IMR-90 (cell line): ENCODE results near the gene POU2F1. TPM values are rescaled to one million over a fixed set of nuclear protein-coding genes. Genes with fewer than 3 reads are reported as not detected.

Experiments
- ATAC-seq: fragments of 200-7000 bp; cut with Tn5 transposase; 2 replicates; pipeline ENCODE4 v1.9.1; 2020; ENCODE audit warnings: low read depth, mild to moderate bottlenecking, moderate library complexity
- BruUV-seq: library from RNA; stranded (reverse); fragments of 400-500 nt; replicated peaks from 2 replicates; lab custom pipeline; 2021; lab: Mats Ljungman, UMichigan
- CTCF ChIA-PET: fragments of 300-600 bp; formaldehyde crosslinking; extraction: SDS; loops from one replicate; lab custom pipeline; 2021; ENCODE audit warnings: antibody characterized with exemption; lab: Yijun Ruan, JAX
- POLR2A ChIA-PET: fragments of 300-600 bp; sonication (Branson Sonifier 250); formaldehyde crosslinking; loops from one replicate; lab custom pipeline; 2022; ENCODE audit warnings: antibody characterized with exemption; ENCODE audit not compliant: unreplicated experiment; lab: Charles Lee
- DNase-seq: peaks from one replicate; pipeline ENCODE4 v3.0.0; 2013
- H2AFZ ChIP-seq: replicated peaks from 2 replicates; pipeline ENCODE3; 2013; ENCODE audit warnings: low read length, mild to moderate bottlenecking; ENCODE audit not compliant: poor library complexity
- H2AK5ac ChIP-seq: 2 replicates; pipeline ENCODE4 v1.6.1; 2013; ENCODE audit warnings: low read depth, low read length, inconsistent platforms
- H2AK9ac ChIP-seq: replicated peaks from 2 replicates; pipeline ENCODE3; 2013; ENCODE audit warnings: mild to moderate bottlenecking, low read depth, low read length, moderate library complexity; ENCODE audit not compliant: poor library complexity
- H2BK120ac ChIP-seq: 2 replicates; pipeline ENCODE4 v1.6.1; 2013; ENCODE audit warnings: low read depth, low read length, inconsistent platforms
- H2BK15ac ChIP-seq: 3 replicates; pipeline ENCODE4 v1.6.1; 2013; ENCODE audit warnings: low read depth, low read length, inconsistent platforms
- H2BK20ac ChIP-seq: 2 replicates; pipeline ENCODE4 v1.6.1; 2013; ENCODE audit warnings: low read depth, mild to moderate bottlenecking, inconsistent platforms, low read length, moderate library complexity
- H2BK5ac ChIP-seq: 2 replicates; pipeline ENCODE4 v1.6.1; 2013; ENCODE audit warnings: mild to moderate bottlenecking, low read depth, low read length, inconsistent platforms; ENCODE audit not compliant: poor library complexity, severe bottlenecking
- H3K14ac ChIP-seq: replicated peaks from 2 replicates; pipeline ENCODE4 v1.6.1; 2013; ENCODE audit warnings: low read depth, low read length, inconsistent platforms
- H3K18ac ChIP-seq: 2 replicates; pipeline ENCODE4 v1.6.1; 2013; ENCODE audit warnings: low read depth, low read length, control low read depth
- H3K23ac ChIP-seq: 2 replicates; pipeline ENCODE4 v1.6.1; 2013; ENCODE audit warnings: low read depth, low read length, inconsistent platforms
- H3K27ac ChIP-seq: 2 replicates; pipeline ENCODE4 v1.5.1; 2013; ENCODE audit warnings: mild to moderate bottlenecking, control low read depth, low read length; ENCODE audit not compliant: insufficient read depth
- H3K27me3 ChIP-seq: 2 replicates; pipeline ENCODE4 v1.6.1; 2013; ENCODE audit warnings: low read length; ENCODE audit not compliant: control insufficient read depth, insufficient read depth
- H3K36me3 ChIP-seq: 2 replicates; pipeline ENCODE4 v1.6.1; 2013; ENCODE audit warnings: low read length, mixed read lengths; ENCODE audit not compliant: control insufficient read depth, insufficient read depth
- H3K4ac ChIP-seq: 2 replicates; pipeline ENCODE4 v1.6.1; 2013; ENCODE audit warnings: low read depth, low read length, inconsistent platforms
- H3K4me1 ChIP-seq: 2 replicates; pipeline ENCODE4 v1.6.1; 2013; ENCODE audit warnings: low read length, mixed read lengths; ENCODE audit not compliant: control insufficient read depth, insufficient read depth
- H3K4me2 ChIP-seq: 2 replicates; pipeline ENCODE4 v1.6.1; 2013; ENCODE audit warnings: low read depth, mild to moderate bottlenecking, control low read depth, low read length, moderate library complexity
- H3K4me3 ChIP-seq: 2 replicates; pipeline ENCODE4 v1.5.1; 2013; ENCODE audit warnings: low read depth, mild to moderate bottlenecking, control low read depth, low read length, moderate library complexity; ENCODE audit not compliant: insufficient read depth
- H3K56ac ChIP-seq: 2 replicates; pipeline ENCODE4 v1.6.1; 2013; ENCODE audit warnings: low read length, inconsistent platforms; ENCODE audit not compliant: insufficient read depth; ENCODE audit errors: extremely low read depth
- H3K79me1 ChIP-seq, 2 experiments: 2 replicates each; pipeline ENCODE4 v1.6.1; 2013; ENCODE audit warnings: low read length in 2 of 2, inconsistent platforms in 1 of 2, low read depth in 1 of 2
- H3K9ac ChIP-seq: 2 replicates; pipeline ENCODE4 v1.6.1; 2013; ENCODE audit warnings: low read depth, low read length, control low read depth
- H3K9me1 ChIP-seq: 2 replicates; pipeline ENCODE4 v1.6.1; 2013; ENCODE audit warnings: low read length, inconsistent platforms; ENCODE audit not compliant: insufficient read depth
- H3K9me3 ChIP-seq: 2 replicates; pipeline ENCODE4 v1.6.1; 2013; ENCODE audit warnings: low read length; ENCODE audit not compliant: control insufficient read depth, insufficient read depth
- H4K20me1 ChIP-seq: 2 replicates; pipeline ENCODE4 v1.6.1; 2013; ENCODE audit warnings: low read length, inconsistent platforms; ENCODE audit not compliant: insufficient read depth
- H4K5ac ChIP-seq: 2 replicates; pipeline ENCODE4 v1.6.1; 2013; ENCODE audit warnings: mild to moderate bottlenecking, low read depth, low read length, control low read depth
- H4K8ac ChIP-seq, 2 experiments: 2 replicates each; pipeline ENCODE4 v1.6.1; 2013; ENCODE audit warnings: low read depth in 2 of 2, low read length in 2 of 2, control low read depth in 1 of 2, inconsistent platforms in 1 of 2
- H4K91ac ChIP-seq: 2 replicates; pipeline ENCODE4 v1.6.1; 2013; ENCODE audit warnings: low read depth, low read length, inconsistent platforms; ENCODE audit not compliant: insufficient read depth
- NFE2L2 ChIP-seq: fragments of 150-350 bp; IDR thresholded peaks from 2 replicates; pipeline ENCODE4 v1.6.1; 2016; ENCODE audit warnings: low read depth, mild to moderate bottlenecking, low read length
- WGBS, 2 experiments: methylation state at CpG; one replicate each; pipeline versions ENCODE4 v1.1.5 to v1.1.7; 2013; ENCODE audit warnings: missing lambda C conversion rate in 2 of 2; ENCODE audit not compliant: insufficient read length in 1 of 2; ENCODE audit errors: extremely low coverage in 2 of 2; 5-methylcytosine and 5-hydroxymethylcytosine counted together
- dilution Hi-C: fragments of 300-500 bp; cut with HindIII; formaldehyde crosslinking; loops from one replicate; pipeline ENCODE4 v1.14.3; 2018; ENCODE audit warnings: low sequenced_read_pairs; ENCODE audit not compliant: unreplicated experiment
- in situ Hi-C: fragments of 300-500 bp; cut with MboI; formaldehyde crosslinking; loops from 3 replicates; pipeline ENCODE4 v1.14.3; 2019; ENCODE audit warnings: low sequenced_read_pairs, inconsistent platforms, mixed read lengths
- intact Hi-C: fragments of 100-400 bp; cut with micrococcal nuclease; formaldehyde crosslinking; loops from 2 replicates; pipeline ENCODE4 v1.10.0; 2022
- polyA plus RNA-seq, 3 experiments: library from polyadenylated mRNA; depleted of rRNA; stranded (reverse); fragments of >200 nt; gene quantifications; 2 replicates each; pipeline ENCODE4 v1.2.3, GENCODE V29; 2012; ENCODE audit warnings: low replicate concordance in 1 of 3
- total RNA-seq: library from RNA; depleted of rRNA; stranded (reverse); fragments of >200 nt; gene quantifications from 2 replicates; pipeline ENCODE4 v1.2.3, GENCODE V29; 2012
- TF ChIP-seq, protein P1 (sequence below): fragments of 150-350 bp; IDR thresholded peaks from 2 replicates; pipeline ENCODE4 v1.6.1; 2017; ENCODE audit warnings: mild to moderate bottlenecking, antibody characterized with exemption, low read length, low read depth

Gene POU2F1
- total and polyA plus RNA-seq, 2 of the 4 experiments (the other 2 are of a cell fraction) = 1.2 to 3.4 TPM

DNA sequence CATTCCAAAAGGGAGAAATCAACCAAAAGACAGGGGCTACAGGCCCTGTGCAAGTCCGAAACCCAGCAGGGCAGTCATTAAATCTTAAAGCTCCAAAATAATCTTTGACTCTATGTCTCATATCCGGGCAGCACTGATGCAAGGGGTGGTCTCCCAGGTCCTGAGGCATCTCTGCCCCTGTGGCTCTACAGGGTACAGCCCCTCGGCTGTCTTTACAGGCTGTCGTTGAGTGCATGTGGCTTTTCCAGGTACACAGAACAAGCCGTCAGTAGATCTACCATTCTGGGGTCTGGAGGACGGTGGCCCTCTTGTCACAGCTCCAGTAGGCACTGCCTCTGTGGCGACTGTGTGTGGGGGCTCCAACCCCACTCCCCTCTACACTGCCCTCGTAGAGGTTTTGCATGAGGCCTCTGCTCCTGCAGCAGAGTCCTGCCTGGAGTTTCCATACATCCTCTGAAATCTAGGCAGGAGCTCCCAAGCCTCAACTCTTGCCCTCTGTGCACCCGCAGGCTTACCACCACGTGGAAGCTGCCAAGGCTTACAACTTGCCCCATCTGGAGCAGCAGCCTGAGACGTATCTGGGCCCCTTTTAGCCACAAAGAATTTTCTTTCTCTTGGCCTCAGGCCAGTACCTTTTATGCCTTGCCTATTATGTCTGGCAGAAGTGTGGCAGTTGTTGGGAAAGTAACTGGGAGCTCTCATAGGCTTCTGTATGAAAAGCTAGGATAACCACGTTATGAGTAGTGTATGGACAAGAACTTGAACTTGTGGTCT, 52.5 kb downstream of the POU2F1 start (continued):
- TF ChIP-seq, protein P1, sequence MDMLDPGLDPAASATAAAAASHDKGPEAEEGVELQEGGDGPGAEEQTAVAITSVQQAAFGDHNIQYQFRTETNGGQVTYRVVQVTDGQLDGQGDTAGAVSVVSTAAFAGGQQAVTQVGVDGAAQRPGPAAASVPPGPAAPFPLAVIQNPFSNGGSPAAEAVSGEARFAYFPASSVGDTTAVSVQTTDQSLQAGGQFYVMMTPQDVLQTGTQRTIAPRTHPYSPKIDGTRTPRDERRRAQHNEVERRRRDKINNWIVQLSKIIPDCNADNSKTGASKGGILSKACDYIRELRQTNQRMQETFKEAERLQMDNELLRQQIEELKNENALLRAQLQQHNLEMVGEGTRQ = no peak

DNA sequence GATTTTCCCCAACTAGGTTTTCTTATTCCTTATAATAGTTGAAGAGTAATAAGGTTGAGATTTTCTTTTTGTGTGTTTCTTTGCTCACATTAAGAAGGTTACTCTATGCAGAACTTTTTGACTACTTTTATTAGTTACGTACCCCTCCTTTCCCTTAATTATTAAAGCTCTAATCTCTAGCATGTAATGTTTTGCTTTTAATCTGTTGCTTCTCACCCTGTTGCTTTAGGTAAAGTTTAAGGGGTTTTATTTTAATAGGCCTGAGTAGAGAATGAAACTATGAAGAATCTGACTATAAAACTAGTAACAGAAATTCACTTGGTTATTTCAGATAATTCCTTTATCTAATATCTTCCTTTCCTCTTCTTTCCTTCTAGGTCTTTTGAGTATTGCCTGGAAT, 53.4 kb downstream of the POU2F1 start:
- Histone ChIP-seq H2BK120ac (no peak overlapping the region), H4K20me1 (no peaks in the 10 kb centered on the region), H2AFZ (no peak overlapping the region), H3K18ac (no peak overlapping the region), H3K27ac (no peak overlapping the region), H3K79me1 (peaks cover 9 to 16% of the 10 kb centered on the region in 2 experiments), H3K14ac (no peak overlapping the region), H3K4me2 (no peak overlapping the region), H3K23ac (no peak overlapping the region), H2AK9ac (no peak overlapping the region), H3K36me3 (no peaks in the 10 kb centered on the region), H3K9me1 (no peaks in the 10 kb centered on the region), H2BK15ac (no peak overlapping the region), H4K8ac (no peak overlapping the region), H2BK5ac (no peak overlapping the region), H3K4ac (no peak overlapping the region), H3K4me1 (no peaks in the 10 kb centered on the region), H2AK5ac (no peak overlapping the region), H3K9me3 (no peaks in the 10 kb centered on the region), H3K9ac (no peak overlapping the region), H2BK20ac (no peak overlapping the region), H4K5ac (no peak overlapping the region), H3K56ac (no peak overlapping the region), H3K4me3 (no peak overlapping the region), H3K27me3 (no peaks in the 10 kb centered on the region), H4K91ac (no peak overlapping the region)
- intact Hi-C loops (no loop called here), in situ Hi-C loops (loop anchor here (25.0 kb wide), 1 partner anchor 413 kb away; no protein-coding TSS in a partner anchor), dilution Hi-C loops (loop anchor here (25.0 kb wide), 1 partner anchor 163 kb away; no protein-coding TSS in a partner anchor)
- ATAC-seq (no peak), DNase-seq (no peak)
- ChIA-PET CTCF (interaction anchor here (0.6 kb wide), 1 partner anchor 88 kb away, joined by 3 read pairs; no protein-coding TSS in a partner anchor), POLR2A (no interaction called here)
- BruUV-seq = no TSS peak
- no CpG with 5 or more reads among the region's 1 CpG for WGBS, 2 experiments
- TF ChIP-seq NFE2L2 = no peak
